Astrocyte (in vitro differentiated cells and primary cell): Measurements from ENCODE around the gene MCM3AP. TPM values are rescaled to one million over a fixed set of nuclear protein-coding genes. Genes with fewer than 3 reads are reported as not detected.
A peak's percentile ranks its signal among the peaks of the same experiment; 100 is the strongest.

Experiments used
- DNase-seq: peaks from one replicate; pipeline ENCODE4 v3.0.0-alpha.2; 2010; ENCODE audit warnings: low read depth
- FAIRE-seq: peaks from 2 replicates; lab custom pipeline; 2011; peaks lifted over from hg19 to GRCh38; lab: Jason Lieb, UNC
- H2AFZ ChIP-seq: 2 replicates; pipeline ENCODE4 v1.6.0; 2012; ENCODE audit warnings: low read depth, low read length, inconsistent platforms
- H3K27ac ChIP-seq: 2 replicates; pipeline ENCODE4 v1.5.1; 2011; ENCODE audit warnings: low read depth, low read length, inconsistent platforms
- H3K27me3 ChIP-seq: 2 replicates; pipeline ENCODE4 v1.6.0; 2011; ENCODE audit warnings: low read length, inconsistent platforms; ENCODE audit not compliant: insufficient read depth
- H3K36me3 ChIP-seq: 2 replicates; pipeline ENCODE4 v1.5.1; 2011; ENCODE audit warnings: low read length, inconsistent platforms; ENCODE audit not compliant: insufficient read depth
- H3K4me1 ChIP-seq: 2 replicates; pipeline ENCODE4 v1.5.1; 2011; ENCODE audit warnings: low read length, inconsistent platforms; ENCODE audit not compliant: insufficient read depth
- H3K4me2 ChIP-seq: 2 replicates; pipeline ENCODE4 v1.6.0; 2012; ENCODE audit warnings: low read length, inconsistent platforms
- H3K4me3 ChIP-seq: 2 replicates; pipeline ENCODE4 v1.5.1; 2011; ENCODE audit warnings: low read depth, mild to moderate bottlenecking, low read length, inconsistent platforms; ENCODE audit not compliant: insufficient read depth
- H3K79me2 ChIP-seq: 2 replicates; pipeline ENCODE4 v1.6.0; 2012; ENCODE audit warnings: mild to moderate bottlenecking, low read length, inconsistent platforms; ENCODE audit not compliant: insufficient read depth
- H3K9ac ChIP-seq: 2 replicates; pipeline ENCODE4 v1.6.0; 2012; ENCODE audit warnings: mild to moderate bottlenecking, low read length, inconsistent platforms
- H3K9me3 ChIP-seq: 2 replicates; pipeline ENCODE4 v1.5.1; 2012; ENCODE audit warnings: low read depth, mild to moderate bottlenecking, low read length, inconsistent platforms; ENCODE audit not compliant: insufficient read depth
- H4K20me1 ChIP-seq: 2 replicates; pipeline ENCODE4 v1.6.0; 2012; ENCODE audit warnings: low read length, inconsistent platforms; ENCODE audit not compliant: insufficient read depth
- H3K27ac Mint-ChIP-seq: one replicate; pipeline ENCODE4 v1.8.0; 2021; ENCODE audit warnings: mild to moderate bottlenecking, mixed read lengths; ENCODE audit not compliant: unreplicated experiment
- H3K27me3 Mint-ChIP-seq: one replicate; pipeline ENCODE4 v1.8.0; 2021; ENCODE audit warnings: low read depth, mixed read lengths; ENCODE audit not compliant: unreplicated experiment
- H3K36me3 Mint-ChIP-seq: one replicate; pipeline ENCODE4 v1.8.0; 2021; ENCODE audit warnings: low read depth, mixed read lengths; ENCODE audit not compliant: unreplicated experiment
- H3K4me1 Mint-ChIP-seq: one replicate; pipeline ENCODE4 v1.8.0; 2021; ENCODE audit warnings: low read depth, mixed read lengths; ENCODE audit not compliant: unreplicated experiment
- H3K4me3 Mint-ChIP-seq: one replicate; pipeline ENCODE4 v1.8.0; 2021; ENCODE audit warnings: mild to moderate bottlenecking, moderate library complexity, mixed read lengths; ENCODE audit not compliant: unreplicated experiment
- H3K9me3 Mint-ChIP-seq: one replicate; pipeline ENCODE4 v1.8.0; 2021; ENCODE audit warnings: mild to moderate bottlenecking, mixed read lengths; ENCODE audit not compliant: unreplicated experiment
- CTCF ChIP-seq: IDR thresholded peaks from 2 replicates; pipeline ENCODE4 v1.5.1; 2011; ENCODE audit warnings: low read depth, mild to moderate bottlenecking, inconsistent platforms, low read length, moderate library complexity; ENCODE audit not compliant: insufficient read depth
- EZH2 ChIP-seq: IDR thresholded peaks from 2 replicates; pipeline ENCODE4 v1.6.1; 2012; ENCODE audit warnings: mild to moderate bottlenecking, low read length, inconsistent platforms; ENCODE audit not compliant: insufficient read depth
- total RNA-seq: library from RNA; stranded (reverse); gene quantifications from 2 replicates; pipeline ENCODE4 v1.2.1, GENCODE V29; 2021

MCM3AP gene
- total RNA-seq, 1 donor from 2014 or later = 84.2 TPM

- H3K4me1 Mint-ChIP-seq = peaks cover 37% of the 10 kb centered on the region
- Histone ChIP-seq H3K9me3 (no peaks in the 10 kb centered on the region), H3K9ac (no peak overlapping the region), H3K36me3 (peaks cover 7% of the 10 kb centered on the region), H3K79me2 (no peaks in the 10 kb centered on the region), H3K4me1 (peaks cover 34% of the 10 kb centered on the region), H3K4me3 (no peak overlapping the region), H3K27me3 (no peaks in the 10 kb centered on the region), H3K4me2 (peak overlapping the region; percentile 23), H2AFZ (no peak overlapping the region), H4K20me1 (peaks cover 24% of the 10 kb centered on the region), H3K27ac (no peak overlapping the region)
- H3K27ac Mint-ChIP-seq = peak overlapping the region; percentile 41
- no peak for TF ChIP-seq EZH2
- TF ChIP-seq CTCF = no peak
- H3K9me3 Mint-ChIP-seq = no peaks in the 10 kb centered on the region
- DNase-seq = no peak
- H3K36me3 Mint-ChIP-seq = peaks cover 19% of the 10 kb centered on the region
- H3K4me3 Mint-ChIP-seq = peak overlapping the region; percentile 54
- FAIRE-seq = no peak
- no peaks in the 10 kb centered on the region for H3K27me3 Mint-ChIP-seq
These were observed 94.8 kb downstream of the MCM3AP start for GRCh38 chr21:46190491-46191131.

- Histone ChIP-seq H3K27me3 (no peaks in the 10 kb centered on the region), H3K9me3 (no peaks in the 10 kb centered on the region), H3K4me3 (no peak overlapping the region), H3K27ac (no peak overlapping the region), H2AFZ (no peak overlapping the region), H4K20me1 (peaks cover 21% of the 10 kb centered on the region), H3K79me2 (no peaks in the 10 kb centered on the region), H3K9ac (no peak overlapping the region), H3K4me2 (no peak overlapping the region), H3K36me3 (peaks cover 7% of the 10 kb centered on the region), H3K4me1 (peaks cover 34% of the 10 kb centered on the region)
- Mint-ChIP-seq H3K36me3 (peaks cover 15% of the 10 kb centered on the region), H3K27me3 (no peaks in the 10 kb centered on the region), H3K4me1 (peaks cover 37% of the 10 kb centered on the region), H3K9me3 (no peaks in the 10 kb centered on the region), H3K27ac (no peak overlapping the region), H3K4me3 (no peak overlapping the region)
- FAIRE-seq = no peak
- DNase-seq = no peak
- TF ChIP-seq EZH2 = no peak
- no peak for TF ChIP-seq CTCF
These were observed 95.4 kb downstream of the MCM3AP start for GRCh38 chr21:46189959-46190490.
